Measurements from ENCODE around the gene TTC31. TPM values are rescaled to one million over a fixed set of nuclear protein-coding genes. Genes with fewer than 3 reads are reported as not detected.
A peak's percentile ranks its signal among the peaks of the same experiment; 100 is the strongest.

TTC31 gene
- total RNA-seq, 2 experiments from 2014 or later: 20.3 to 21.9 TPM

GRCh38 chr2:74502147-74502719 is 19.4 kb downstream of the TTC31 start:
- Mint-ChIP-seq H3K4me3 (peak overlapping the region; percentile 68), H3K9me3 (no peaks in the 10 kb centered on the region), H3K27me3 (peaks cover 60% of the 10 kb centered on the region), H3K36me3 (ENCODE audit: low read depth) (peaks cover 31% of the 10 kb centered on the region), H3K27ac (no peak overlapping the region), H3K4me1 (ENCODE audit: low read depth) (peaks cover 47% of the 10 kb centered on the region)
- DNase-seq: no peak
- TF ChIP-seq CTCF (IDR thresholded peaks at IDR 0.05): no peak
- ChIA-PET CTCF (no interaction called here), POLR2A (interaction anchor here (1.1 to 2.4 kb wide), 3 partner anchors 12 to 19 kb away, joined by 3 to 8 read pairs (median 4); partner anchors contain the start of genes CCDC142 and TTC31)
- no peak for ATAC-seq
- intact Hi-C loops (cut with micrococcal nuclease): no loop called here

GRCh38 chr2:74502720-74503505 is 20.0 kb downstream of the TTC31 start:
- H3K27me3 Mint-ChIP-seq: peaks cover 58% of the 10 kb centered on the region
- CTCF ChIA-PET: interaction anchor here (0.9 to 2.1 kb wide), 8 partner anchors 20 to 82 kb away, joined by 3 to 16 read pairs (median 4); partner anchors contain the start of genes CCDC142, DQX1 and TTC31
- H3K9me3 Mint-ChIP-seq: no peaks in the 10 kb centered on the region
- peak; percentile 43 for TF ChIP-seq CTCF (IDR thresholded peaks at IDR 0.05)
- ATAC-seq (peak; percentile 22), DNase-seq (peak; percentile 73)
- intact Hi-C loops (cut with micrococcal nuclease): no loop called here
- peaks cover 47% of the 10 kb centered on the region for H3K4me1 Mint-ChIP-seq (ENCODE audit: low read depth)
- H3K4me3 Mint-ChIP-seq: peak overlapping the region; percentile 68
- POLR2A ChIA-PET: interaction anchor here (0.6 to 2.4 kb wide), 6 partner anchors 14 to 111 kb away, joined by 3 to 8 read pairs (median 4); partner anchors contain the start of genes AUP1, CCDC142, HTRA2 and TTC31
- peaks cover 33% of the 10 kb centered on the region for H3K36me3 Mint-ChIP-seq (ENCODE audit: low read depth)
- no peak overlapping the region for H3K27ac Mint-ChIP-seq

- Mint-ChIP-seq H3K9me3 (no peaks in the 10 kb centered on the region), H3K4me3 (peak overlapping the region; percentile 68), H3K36me3 (ENCODE audit: low read depth) (peaks cover 33% of the 10 kb centered on the region), H3K4me1 (ENCODE audit: low read depth) (peaks cover 48% of the 10 kb centered on the region), H3K27me3 (peaks cover 54% of the 10 kb centered on the region), H3K27ac (no peak overlapping the region)
- ChIA-PET CTCF (interaction anchor here (0.9 to 2.1 kb wide), 11 partner anchors 21 to 112 kb away, joined by 3 to 16 read pairs (median 4); partner anchors contain the start of genes CCDC142, DQX1, TTC31 and WBP1), POLR2A (interaction anchor here (0.6 to 2.4 kb wide), 6 partner anchors 13 to 112 kb away, joined by 3 to 8 read pairs (median 4); partner anchors contain the start of genes AUP1, CCDC142, HTRA2 and TTC31)
- intact Hi-C loops (cut with micrococcal nuclease): no loop called here
- TF ChIP-seq CTCF (IDR thresholded peaks at IDR 0.05): no peak
- ATAC-seq: no peak
- DNase-seq: no peak
These were observed 20.9 kb downstream of the TTC31 start for GRCh38 chr2:74503506-74504475.

- Mint-ChIP-seq H3K4me3 (no peak overlapping the region), H3K27me3 (peaks cover 49% of the 10 kb centered on the region), H3K27ac (no peak overlapping the region), H3K4me1 (ENCODE audit: low read depth) (peaks cover 43% of the 10 kb centered on the region), H3K9me3 (no peaks in the 10 kb centered on the region), H3K36me3 (ENCODE audit: low read depth) (peaks cover 33% of the 10 kb centered on the region)
- ATAC-seq (no peak), DNase-seq (no peak)
- no peak for TF ChIP-seq CTCF (IDR thresholded peaks at IDR 0.05)
- CTCF ChIA-PET: interaction anchor here (1.0 to 2.1 kb wide), 7 partner anchors 22 to 113 kb away, joined by 3 to 16 read pairs (median 4); partner anchors contain the start of genes CCDC142, DQX1, TTC31 and WBP1
- intact Hi-C loops (cut with micrococcal nuclease): no loop called here
- POLR2A ChIA-PET: interaction anchor here (1.4 to 2.4 kb wide), 2 partner anchors 14 to 22 kb away, joined by 3 to 8 read pairs; partner anchors contain the start of genes CCDC142 and TTC31
These were observed 21.7 kb downstream of the TTC31 start for GRCh38 chr2:74504591-74504990.

All from activated CD8-positive, alpha-beta T cell treated with anti-CD3 and anti-CD28 coated beads for 36 hours (primary cell).